GM23248 (cell line): ENCODE measurements around the gene ADGRL1. TPM values are rescaled to one million over a fixed set of nuclear protein-coding genes. Genes with fewer than 3 reads are reported as not detected.
"Not testable (repeated sequence)": the region's sequence is repeated elsewhere in the genome, so short reads cannot be mapped to it uniquely, and the experiment has no call there.

Source experiments
- DNase-seq: peaks from one replicate; pipeline ENCODE4 v3.0.0-alpha.2; 2015
- H2AFZ ChIP-seq: fragments of 200-600 bp; sonication (generic); 2 replicates; pipeline ENCODE4 v1.6.1; 2016; ENCODE audit warnings: antibody characterized with exemption
- H3F3A ChIP-seq: fragments of 200-600 bp; sonication (generic); 2 replicates; pipeline ENCODE4 v1.6.1; 2016; ENCODE audit warnings: mild to moderate bottlenecking, antibody characterized with exemption, mixed run types; ENCODE audit not compliant: insufficient read depth
- H3K27ac ChIP-seq: fragments of 200-600 bp; sonication (generic); 2 replicates; pipeline ENCODE4 v1.5.1; 2016; ENCODE audit warnings: mild to moderate bottlenecking
- H3K27me3 ChIP-seq: fragments of 200-600 bp; sonication (generic); replicated peaks from 2 replicates; pipeline ENCODE4 v1.6.1; 2016; ENCODE audit warnings: mild to moderate bottlenecking; ENCODE audit not compliant: insufficient read depth
- H3K36me3 ChIP-seq: fragments of 200-600 bp; sonication (generic); 2 replicates; pipeline ENCODE4 v1.6.1; 2016; ENCODE audit warnings: low read depth, mild to moderate bottlenecking
- H3K4me1 ChIP-seq: fragments of 200-600 bp; sonication (generic); 2 replicates; pipeline ENCODE4 v1.6.1; 2016; ENCODE audit warnings: mild to moderate bottlenecking; ENCODE audit not compliant: insufficient read depth
- H3K4me2 ChIP-seq: fragments of 200-600 bp; sonication (generic); one replicate; pipeline ENCODE4 v1.6.1; 2016; ENCODE audit warnings: mild to moderate bottlenecking; ENCODE audit not compliant: unreplicated experiment
- H3K4me3 ChIP-seq: fragments of 200-600 bp; sonication (generic); 2 replicates; pipeline ENCODE4 v1.5.1; 2016; ENCODE audit warnings: mild to moderate bottlenecking
- H3K79me2 ChIP-seq: fragments of 200-600 bp; sonication (generic); 2 replicates; pipeline ENCODE4 v1.6.1; 2016; ENCODE audit warnings: mild to moderate bottlenecking; ENCODE audit not compliant: insufficient read depth
- H3K9ac ChIP-seq: fragments of 200-600 bp; sonication (generic); 2 replicates; pipeline ENCODE4 v1.6.1; 2016; ENCODE audit warnings: mild to moderate bottlenecking
- H3K9me2 ChIP-seq: fragments of 200-600 bp; sonication (generic); 2 replicates; pipeline ENCODE4 v1.6.1; 2016; ENCODE audit warnings: mixed run types, mild to moderate bottlenecking, moderate library complexity; ENCODE audit not compliant: insufficient read depth
- H3K9me3 ChIP-seq: fragments of 200-600 bp; sonication (generic); one replicate; pipeline ENCODE4 v1.6.1; 2017; ENCODE audit warnings: low read depth
- H4K20me1 ChIP-seq: fragments of 200-600 bp; sonication (generic); 2 replicates; pipeline ENCODE4 v1.6.0; 2016; ENCODE audit not compliant: insufficient read depth
- EZH2 ChIP-seq: fragments of 200-600 bp; sonication (generic); IDR thresholded peaks from 2 replicates; pipeline ENCODE4 v1.6.1; 2018; ENCODE audit warnings: antibody characterized with exemption, mild to moderate bottlenecking; ENCODE audit not compliant: insufficient read depth, poor library complexity, severe bottlenecking
- EZH2phosphoT487 ChIP-seq: fragments of 200-600 bp; sonication (generic); IDR thresholded peaks from 2 replicates; pipeline ENCODE4 v1.6.1; 2018; ENCODE audit warnings: antibody characterized with exemption, moderate library complexity, mild to moderate bottlenecking, low read depth; ENCODE audit not compliant: insufficient read depth
- WGBS, 2 experiments: methylation state at CpG; one replicate each; pipeline ENCODE4 v1.1.6; 2015 to 2017; ENCODE audit warnings: low lambda C conversion rate in 2 of 2, low coverage in 1 of 2; ENCODE audit errors: missing lambda C conversion rate in 2 of 2; 5-methylcytosine and 5-hydroxymethylcytosine counted together
- in situ Hi-C: fragments of 300-500 bp; cut with MboI; formaldehyde crosslinking; loops from 2 replicates; pipeline ENCODE4 v1.15.0; 2020
- polyA plus RNA-seq: library from polyadenylated mRNA; unstranded; fragments of >200 nt; fragmentation: Nextera tagmentation; extraction: Ambion mirVana; gene quantifications from 2 replicates; pipeline ENCODE4 v1.2.1, GENCODE V29; 2016
- total RNA-seq: library from RNA; depleted of rRNA; stranded (reverse); fragments of >200 nt; shearing (Covaris generic); gene quantifications from 2 replicates; pipeline ENCODE4 v1.2.3, GENCODE V29; 2014

The ADGRL1 gene
- total and polyA plus RNA-seq, 2 experiments from 2014 or later: 1.0 to 3.0 TPM

GRCh38 chr19:14249012-14249754, 43.2 kb upstream of the ADGRL1 start:
- H4K20me1 ChIP-seq, H3F3A ChIP-seq, H3K4me1 ChIP-seq, H3K27ac ChIP-seq, in situ Hi-C loops, H3K27me3 ChIP-seq, H3K79me2 ChIP-seq, H3K9me2 ChIP-seq, H3K9me3 ChIP-seq, H3K36me3 ChIP-seq: not testable (repeated sequence)
- Histone ChIP-seq H2AFZ (peak overlapping the region; percentile 89), H3K4me3 (peak overlapping the region; percentile 74), H3K9ac (peak overlapping the region; percentile 77), H3K4me2 (peak overlapping the region; percentile 81)
- DNase-seq: peak; percentile 31
- WGBS, 2 experiments: 3 to 4% methylated on average over 16 to 34 of the region's 39 CpGs

GRCh38 chr19:14248578-14249011, 42.6 kb upstream of the ADGRL1 start:
- no peaks in the 10 kb centered on the region for H3K4me1 ChIP-seq
- no peaks in the 10 kb centered on the region for H3F3A ChIP-seq
- peak overlapping the region; percentile 74 for H3K4me3 ChIP-seq
- H3K4me2 ChIP-seq: peak overlapping the region; percentile 81
- 1 to 2% methylated on average over 10 to 20 of the region's 20 CpGs for WGBS, 2 experiments
- DNase-seq: peak; percentile 41
- H3K9me3 ChIP-seq: no peaks in the 10 kb centered on the region
- in situ Hi-C loops: no loop called here
- H3K27me3 ChIP-seq: peaks cover 8% of the 10 kb centered on the region; the same call in 1 of the 2 replicates
- TF ChIP-seq EZH2phosphoT487 (no peak), EZH2 (no peak)
- H3K27ac ChIP-seq: no peak overlapping the region
- H3K79me2 ChIP-seq: no peaks in the 10 kb centered on the region
- no peaks in the 10 kb centered on the region for H4K20me1 ChIP-seq
- peak overlapping the region; percentile 89 for H2AFZ ChIP-seq
- H3K9ac ChIP-seq: peak overlapping the region; percentile 77
- no peaks in the 10 kb centered on the region for H3K9me2 ChIP-seq
- H3K36me3 ChIP-seq: no peaks in the 10 kb centered on the region

- H3K4me2 ChIP-seq, H3K4me1 ChIP-seq, H3K36me3 ChIP-seq, H3K27ac ChIP-seq, H3K9ac ChIP-seq, H3K79me2 ChIP-seq, H3K9me3 ChIP-seq, H3F3A ChIP-seq, in situ Hi-C loops, H3K9me2 ChIP-seq, H3K4me3 ChIP-seq, H3K27me3 ChIP-seq, H4K20me1 ChIP-seq: not testable (repeated sequence)
- 10 to 12% methylated on average over 23 to 38 of the region's 38 CpGs for WGBS, 2 experiments
- peak; percentile 51 for TF ChIP-seq EZH2
- H2AFZ ChIP-seq: peak overlapping the region; percentile 58; the same call in 1 of the 2 replicates
- DNase-seq: peak; percentile 15
Measured at GRCh38 chr19:14247548-14248471, 41.8 kb upstream of the ADGRL1 start.

GRCh38 chr19:14247205-14247547, 41.2 kb upstream of the ADGRL1 start:
- in situ Hi-C loops, DNase-seq: not testable (repeated sequence)
- WGBS, 2 experiments: 36 to 37% methylated on average over 4 to 6 of the region's 6 CpGs

GRCh38 chr19:14244393-14244792, 38.4 kb upstream of the ADGRL1 start:
- H3K4me1 ChIP-seq, H3K9ac ChIP-seq, H3F3A ChIP-seq, H3K9me2 ChIP-seq, H3K36me3 ChIP-seq, H4K20me1 ChIP-seq, H2AFZ ChIP-seq, DNase-seq, H3K27me3 ChIP-seq, H3K4me3 ChIP-seq, H3K9me3 ChIP-seq, H3K27ac ChIP-seq, H3K4me2 ChIP-seq, in situ Hi-C loops, H3K79me2 ChIP-seq: not testable (repeated sequence)
- 31 to 34% methylated on average over 5 of the region's 5 CpGs for WGBS, 2 experiments

More at GRCh38 chr19:14247205-14247547, 41.2 kb upstream of the ADGRL1 start:
- H3K9me2 ChIP-seq, H3K9ac ChIP-seq, H2AFZ ChIP-seq, H3F3A ChIP-seq, H3K9me3 ChIP-seq, H3K36me3 ChIP-seq, H4K20me1 ChIP-seq, H3K4me1 ChIP-seq, H3K79me2 ChIP-seq, H3K4me2 ChIP-seq, H3K27me3 ChIP-seq, H3K27ac ChIP-seq, H3K4me3 ChIP-seq: not testable (repeated sequence)

- H4K20me1 ChIP-seq, H3K9ac ChIP-seq, H3K36me3 ChIP-seq, H3K27me3 ChIP-seq, H3K9me2 ChIP-seq, H3K79me2 ChIP-seq, H3F3A ChIP-seq, H3K4me1 ChIP-seq, in situ Hi-C loops, H3K9me3 ChIP-seq, H3K4me2 ChIP-seq, H3K27ac ChIP-seq, H2AFZ ChIP-seq, H3K4me3 ChIP-seq, DNase-seq: not testable (repeated sequence)
- WGBS, 2 experiments: 78 to 80% methylated on average over 12 of the region's 12 CpGs
Measured at GRCh38 chr19:14243718-14244117, 37.7 kb upstream of the ADGRL1 start.
